DOHH2 (cell line): ENCODE data around the gene CASKIN1.

Source experiments
- H3F3A ChIP-seq: fragments of 200-600 bp; sonication (generic), shearing (Covaris generic); 2 replicates; pipeline ENCODE4 v1.6.0; 2016; ENCODE audit warnings: antibody characterized with exemption, mild to moderate bottlenecking; ENCODE audit not compliant: control insufficient read depth, insufficient read depth
- H3K27ac ChIP-seq: fragments of 200-600 bp; sonication (generic); 2 replicates; pipeline ENCODE4 v1.5.1; 2014; ENCODE audit warnings: low read depth, mild to moderate bottlenecking, low read length, moderate library complexity
- H3K27me3 ChIP-seq: fragments of 200-600 bp; sonication (generic); 2 replicates; pipeline ENCODE4 v1.6.1; 2014; ENCODE audit warnings: mild to moderate bottlenecking, low read length, mixed read lengths; ENCODE audit not compliant: control insufficient read depth
- H3K36me3 ChIP-seq: fragments of 200-600 bp; sonication (generic); 2 replicates; pipeline ENCODE4 v1.6.1; 2014; ENCODE audit warnings: mild to moderate bottlenecking, low read length, moderate library complexity, mixed read lengths; ENCODE audit not compliant: control insufficient read depth
- H3K4me1 ChIP-seq: fragments of 200-600 bp; sonication (generic); 2 replicates; pipeline ENCODE4 v1.6.1; 2014; ENCODE audit warnings: mild to moderate bottlenecking, low read length, mixed read lengths; ENCODE audit not compliant: control insufficient read depth
- H3K4me2 ChIP-seq: fragments of 200-600 bp; sonication (generic); 2 replicates; pipeline ENCODE4 v1.6.0; 2014; ENCODE audit warnings: mild to moderate bottlenecking, low read length, moderate library complexity
- H3K4me3 ChIP-seq: fragments of 200-600 bp; sonication (generic); 2 replicates; pipeline ENCODE4 v1.5.1; 2014; ENCODE audit warnings: mild to moderate bottlenecking, low read length, mixed read lengths
- H3K79me2 ChIP-seq: fragments of 200-600 bp; sonication (generic); 2 replicates; pipeline ENCODE4 v1.6.1; 2014; ENCODE audit warnings: mild to moderate bottlenecking, low read length, mixed read lengths; ENCODE audit not compliant: control insufficient read depth
- H3K9me2 ChIP-seq: fragments of 200-600 bp; sonication (generic); replicated peaks from 2 replicates; pipeline ENCODE4 v1.6.1; 2014; ENCODE audit warnings: mild to moderate bottlenecking, low read length, mixed read lengths; ENCODE audit not compliant: control insufficient read depth
- H3K9me3 ChIP-seq: fragments of 200-600 bp; sonication (generic); 2 replicates; pipeline ENCODE4 v1.6.1; 2014; ENCODE audit warnings: antibody characterized with exemption, low read length, mixed read lengths; ENCODE audit not compliant: control insufficient read depth, insufficient read depth
- H4K20me1 ChIP-seq: fragments of 200-600 bp; sonication (generic); 2 replicates; pipeline ENCODE4 v1.6.0; 2014; ENCODE audit warnings: low read depth, mild to moderate bottlenecking, antibody characterized with exemption, low read length, moderate library complexity; ENCODE audit not compliant: control insufficient read depth, insufficient read depth
- CTCF ChIP-seq: fragments of 200-600 bp; sonication (generic); IDR thresholded peaks from one replicate; pipeline ENCODE4 v1.5.1; 2014; ENCODE audit warnings: antibody characterized with exemption, mild to moderate bottlenecking, low read depth, low read length; ENCODE audit not compliant: poor library complexity, severe bottlenecking
- EZH2phosphoT487 ChIP-seq: fragments of 200-600 bp; sonication (generic); IDR thresholded peaks from 2 replicates; pipeline ENCODE4 v1.6.1; 2017; ENCODE audit warnings: borderline replicate concordance, mild to moderate bottlenecking, antibody characterized with exemption, low read length, moderate library complexity, mixed read lengths

Gene CASKIN1

GRCh38 chr16:2244301-2244700 is 47.9 kb upstream of the CASKIN1 start:
- no peak overlapping the region for H3K4me3 ChIP-seq
- H3K4me2 ChIP-seq: no peak overlapping the region
- peaks cover 12% of the 10 kb centered on the region; the same call in 1 of the 2 replicates for H3F3A ChIP-seq
- peaks cover 11% of the 10 kb centered on the region for H3K79me2 ChIP-seq
- no peaks in the 10 kb centered on the region for H4K20me1 ChIP-seq
- peaks cover 57% of the 10 kb centered on the region for H3K36me3 ChIP-seq
- H3K9me3 ChIP-seq: no peaks in the 10 kb centered on the region
- no peaks in the 10 kb centered on the region for H3K9me2 ChIP-seq
- H3K27ac ChIP-seq: no peak overlapping the region
- TF ChIP-seq CTCF: no peak
- TF ChIP-seq EZH2phosphoT487: no peak
- no peaks in the 10 kb centered on the region for H3K27me3 ChIP-seq
- no peaks in the 10 kb centered on the region for H3K4me1 ChIP-seq

GRCh38 chr16:2243781-2244180 is 47.4 kb upstream of the CASKIN1 start:
- H3F3A ChIP-seq: peaks cover 15% of the 10 kb centered on the region; the same call in 1 of the 2 replicates
- TF ChIP-seq CTCF: no peak
- no peak for TF ChIP-seq EZH2phosphoT487
- peaks cover 8% of the 10 kb centered on the region for H3K79me2 ChIP-seq
- no peaks in the 10 kb centered on the region for H3K4me1 ChIP-seq
- H3K36me3 ChIP-seq: peaks cover 55% of the 10 kb centered on the region
- H3K27ac ChIP-seq: no peak overlapping the region
- no peaks in the 10 kb centered on the region for H3K9me2 ChIP-seq
- H4K20me1 ChIP-seq: no peaks in the 10 kb centered on the region
- no peaks in the 10 kb centered on the region for H3K9me3 ChIP-seq
- H3K4me2 ChIP-seq: no peak overlapping the region
- no peaks in the 10 kb centered on the region for H3K27me3 ChIP-seq
- no peak overlapping the region for H3K4me3 ChIP-seq

- Histone ChIP-seq H3K9me2 (no peaks in the 10 kb centered on the region), H3K4me3 (no peak overlapping the region), H3K36me3 (peaks cover 58% of the 10 kb centered on the region), H3K4me1 (no peaks in the 10 kb centered on the region), H3K27ac (no peak overlapping the region), H3K79me2 (peaks cover 1% of the 10 kb centered on the region; the same call in 1 of the 2 replicates), H3K9me3 (no peaks in the 10 kb centered on the region), H3K4me2 (no peak overlapping the region), H4K20me1 (no peaks in the 10 kb centered on the region), H3F3A (peaks cover 15% of the 10 kb centered on the region; the same call in 1 of the 2 replicates), H3K27me3 (no peaks in the 10 kb centered on the region)
- TF ChIP-seq CTCF (no peak), EZH2phosphoT487 (no peak)
These were observed 46.7 kb upstream of the CASKIN1 start for GRCh38 chr16:2243031-2243528.
